AG10803 (cell line): ENCODE results near the gene ST6GALNAC3.
"Not testable (repeated sequence)": the region's sequence is repeated elsewhere in the genome, so short reads cannot be mapped to it uniquely, and the experiment has no call there.

ENCODE experiments used
- DNase-seq: peaks from one replicate; pipeline ENCODE4 v3.0.0; 2010; ENCODE audit warnings: low read depth
- H3K4me3 ChIP-seq: 2 replicates; pipeline ENCODE4 v1.5.1; 2011; ENCODE audit warnings: mild to moderate bottlenecking, low read length, control low read depth
- CTCF ChIP-seq: conservative IDR thresholded peaks from 2 replicates; pipeline ENCODE4 v1.5.1; 2011; ENCODE audit warnings: mild to moderate bottlenecking, low read length, control low read depth, inconsistent platforms

Gene ST6GALNAC3

GRCh38 chr1:76627901-76628300, 553.4 kb downstream of the ST6GALNAC3 start:
- H3K4me3 ChIP-seq: no peak overlapping the region
- DNase-seq: peak; percentile 37
- TF ChIP-seq CTCF: no peak

GRCh38 chr1:76632136-76632535, 557.6 kb downstream of the ST6GALNAC3 start:
- H3K4me3 ChIP-seq: no peak overlapping the region
- TF ChIP-seq CTCF: no peak
- DNase-seq: no peak

- H3K4me3 ChIP-seq: no peak overlapping the region
- DNase-seq: no peak
- TF ChIP-seq CTCF: no peak
Measured at GRCh38 chr1:76635784-76636183, 561.2 kb downstream of the ST6GALNAC3 start.

GRCh38 chr1:76639181-76639580, 564.6 kb downstream of the ST6GALNAC3 start:
- no peak for DNase-seq
- no peak for TF ChIP-seq CTCF
- H3K4me3 ChIP-seq: no peak overlapping the region

GRCh38 chr1:76640092-76640491, 565.5 kb downstream of the ST6GALNAC3 start:
- peak; percentile 69 for DNase-seq
- no peak overlapping the region for H3K4me3 ChIP-seq
- TF ChIP-seq CTCF: no peak

GRCh38 chr1:76640723-76641122, 566.2 kb downstream of the ST6GALNAC3 start:
- TF ChIP-seq CTCF: no peak
- H3K4me3 ChIP-seq: no peak overlapping the region
- DNase-seq: no peak

- TF ChIP-seq CTCF: no peak
- no peak for DNase-seq
- no peak overlapping the region for H3K4me3 ChIP-seq
Measured at GRCh38 chr1:76644139-76644538, 569.6 kb downstream of the ST6GALNAC3 start.

- H3K4me3 ChIP-seq, DNase-seq: not testable (repeated sequence)
Measured at GRCh38 chr1:76652860-76653259, 578.3 kb downstream of the ST6GALNAC3 start.
